Cardiac muscle cell (in vitro differentiated cells and primary cell): ENCODE results near the gene OR8K1. TPM values are rescaled to one million over a fixed set of nuclear protein-coding genes. Genes with fewer than 3 reads are reported as not detected.

ENCODE experiments used
- DNase-seq, 2 donors: peaks; one replicate each; pipeline versions ENCODE4 v3.0.0 to v3.0.0-alpha.2; 2010 to 2017; ENCODE audit warnings: low read depth in 1 of 2, low spot score in 1 of 2
- H3K27ac ChIP-seq: fragments of 200-600 bp; sonication (generic); 2 replicates; pipeline ENCODE4 v1.5.1; 2016
- H3K27me3 ChIP-seq: fragments of 200-600 bp; sonication (generic); 2 replicates; pipeline ENCODE4 v1.6.0; 2016; ENCODE audit warnings: control low read depth
- H3K36me3 ChIP-seq: fragments of 200-600 bp; sonication (generic); 2 replicates; pipeline ENCODE4 v1.5.1; 2016; ENCODE audit warnings: control low read depth
- H3K4me1 ChIP-seq: fragments of 200-600 bp; sonication (generic); 2 replicates; pipeline ENCODE4 v1.8.1; 2017; ENCODE audit warnings: low read depth, mild to moderate bottlenecking, mixed run types
- H3K4me3 ChIP-seq: fragments of 200-600 bp; sonication (generic); 2 replicates; pipeline ENCODE4 v1.5.1; 2016; ENCODE audit warnings: mild to moderate bottlenecking
- H3K9me3 ChIP-seq: fragments of 200-600 bp; sonication (generic); 2 replicates; pipeline ENCODE4 v1.5.1; 2017; ENCODE audit warnings: low read depth, mild to moderate bottlenecking, control low read depth
- CTCF ChIP-seq: IDR thresholded peaks from 2 replicates; pipeline ENCODE4 v1.5.1; 2012; ENCODE audit warnings: low read depth, mild to moderate bottlenecking, low read length
- polyA plus RNA-seq: library from polyadenylated mRNA; unstranded; fragments of >200 nt; fragmentation: Nextera tagmentation; extraction: Ambion mirVana; gene quantifications from 2 replicates; pipeline ENCODE4 v1.2.1, GENCODE V29; 2016
- total RNA-seq: library from RNA; depleted of rRNA; stranded (reverse); fragments of >200 nt; gene quantifications from 2 replicates; pipeline ENCODE4 v1.2.3, GENCODE V29; 2016

The OR8K1 gene
- total RNA-seq (not detected in 2 replicates), polyA plus RNA-seq (not detected in 2 replicates)

DNA sequence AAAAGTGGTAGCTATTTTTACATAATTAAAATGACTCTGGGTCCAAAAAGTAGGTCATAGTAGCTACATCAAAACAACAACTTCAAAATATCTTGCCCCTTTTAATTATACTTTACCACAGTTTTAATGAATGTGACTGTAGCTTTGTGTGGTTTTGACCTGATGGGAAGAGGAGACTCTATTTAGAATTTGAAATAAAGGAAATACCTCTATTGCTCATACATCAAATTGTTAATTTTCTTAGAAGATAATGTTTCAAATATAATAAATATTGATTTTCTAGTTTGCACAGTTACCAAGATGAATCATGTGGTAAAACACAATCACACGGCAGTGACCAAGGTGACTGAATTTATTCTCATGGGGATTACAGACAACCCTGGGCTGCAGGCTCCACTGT, at the start of gene OR8K1:
TSS of gene OR8K1 (plus strand) at position 301 of the 400 bp plus-strand sequence. CDS start at position 301, 0 bp downstream.
- TF ChIP-seq CTCF, result no peak
- no peaks in the 10 kb centered on the region for H3K9me3 ChIP-seq
- no peaks in the 10 kb centered on the region for H3K27me3 ChIP-seq
- no peaks in the 10 kb centered on the region for H3K36me3 ChIP-seq
- no peak within 1 kb of the TSS for H3K27ac ChIP-seq
- H3K4me1 ChIP-seq, result no peaks in the 10 kb centered on the region
- H3K4me3 ChIP-seq, result no peak within 1 kb of the TSS
- no peak for DNase-seq

DNA sequence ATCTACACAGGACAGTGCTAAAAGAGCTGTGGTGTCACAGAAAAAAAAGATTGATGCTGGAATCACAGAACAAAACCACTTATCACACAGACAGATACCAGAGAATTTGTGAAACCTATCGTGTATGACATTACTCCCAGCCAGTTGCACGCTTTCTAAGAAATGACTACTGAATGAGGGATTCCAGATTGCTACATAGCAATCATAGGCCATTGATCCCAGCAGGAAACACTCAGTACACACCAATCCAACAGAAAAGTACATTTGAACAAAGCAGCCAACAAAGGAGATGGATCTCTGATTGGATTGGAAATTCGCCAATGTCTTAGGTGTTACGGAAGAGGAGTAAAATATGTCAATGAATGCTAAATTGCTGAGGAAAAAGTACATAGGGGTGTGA, 48.9 kb upstream of the OR8K1 start:
- Histone ChIP-seq H3K4me1 (no peaks in the 10 kb centered on the region), H3K4me3 (no peak overlapping the region), H3K36me3 (no peaks in the 10 kb centered on the region), H3K27ac (no peak overlapping the region), H3K9me3 (no peaks in the 10 kb centered on the region), H3K27me3 (no peaks in the 10 kb centered on the region)
- no peak for DNase-seq
- TF ChIP-seq CTCF, result no peak

DNA sequence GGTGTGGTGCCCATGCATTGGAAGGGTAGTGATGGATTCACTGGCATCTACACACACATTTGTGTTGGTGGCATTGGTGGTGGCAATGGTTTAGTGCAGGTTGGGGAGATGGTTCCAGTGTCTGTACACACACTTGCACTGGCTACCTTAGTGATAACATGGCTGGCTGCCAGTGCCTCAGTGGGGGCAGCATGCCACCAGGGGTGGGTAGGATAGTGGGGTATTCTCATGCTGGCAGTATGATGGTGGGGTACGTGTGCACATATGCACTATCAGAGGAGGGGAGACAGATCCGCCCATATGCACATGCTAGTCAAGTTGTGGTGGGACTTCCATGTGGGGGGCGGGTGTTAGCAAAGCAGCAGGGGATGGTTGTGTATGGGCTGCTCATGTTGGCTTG, 38.0 kb upstream of the OR8K1 start:
- Histone ChIP-seq H3K4me1 (no peaks in the 10 kb centered on the region), H3K36me3 (no peaks in the 10 kb centered on the region), H3K4me3 (no peak overlapping the region), H3K9me3 (no peaks in the 10 kb centered on the region), H3K27ac (no peak overlapping the region), H3K27me3 (no peaks in the 10 kb centered on the region)
- TF ChIP-seq CTCF, result no peak
- DNase-seq, result no peak

GRCh38 chr11:56314844-56315243, 31.0 kb upstream of the OR8K1 start, which contains the start of gene OR8K3:
Gene OR8K3, plus strand, starts transcription at chr11:56315144. Its CDS starts 3,163 bp downstream, at chr11:56318307.
- no peaks in the 10 kb centered on the region for H3K4me1 ChIP-seq
- H3K27me3 ChIP-seq, result no peaks in the 10 kb centered on the region
- no peaks in the 10 kb centered on the region for H3K36me3 ChIP-seq
- no peak for TF ChIP-seq CTCF
- no peaks in the 10 kb centered on the region for H3K9me3 ChIP-seq
- H3K4me3 ChIP-seq, result no peak within 1 kb of the TSS
- DNase-seq, result no peak
- H3K27ac ChIP-seq, result no peak within 1 kb of the TSS

- Histone ChIP-seq H3K27ac (no peak overlapping the region), H3K36me3 (no peaks in the 10 kb centered on the region), H3K27me3 (no peaks in the 10 kb centered on the region), H3K9me3 (no peaks in the 10 kb centered on the region), H3K4me1 (no peaks in the 10 kb centered on the region), H3K4me3 (no peak overlapping the region)
- no peak for DNase-seq
- TF ChIP-seq CTCF, result no peak
Observed at GRCh38 chr11:56331861-56332491, 13.9 kb upstream of the OR8K1 start.
